Measurements from ENCODE around the gene ZMAT3.

The ZMAT3 gene

DNA sequence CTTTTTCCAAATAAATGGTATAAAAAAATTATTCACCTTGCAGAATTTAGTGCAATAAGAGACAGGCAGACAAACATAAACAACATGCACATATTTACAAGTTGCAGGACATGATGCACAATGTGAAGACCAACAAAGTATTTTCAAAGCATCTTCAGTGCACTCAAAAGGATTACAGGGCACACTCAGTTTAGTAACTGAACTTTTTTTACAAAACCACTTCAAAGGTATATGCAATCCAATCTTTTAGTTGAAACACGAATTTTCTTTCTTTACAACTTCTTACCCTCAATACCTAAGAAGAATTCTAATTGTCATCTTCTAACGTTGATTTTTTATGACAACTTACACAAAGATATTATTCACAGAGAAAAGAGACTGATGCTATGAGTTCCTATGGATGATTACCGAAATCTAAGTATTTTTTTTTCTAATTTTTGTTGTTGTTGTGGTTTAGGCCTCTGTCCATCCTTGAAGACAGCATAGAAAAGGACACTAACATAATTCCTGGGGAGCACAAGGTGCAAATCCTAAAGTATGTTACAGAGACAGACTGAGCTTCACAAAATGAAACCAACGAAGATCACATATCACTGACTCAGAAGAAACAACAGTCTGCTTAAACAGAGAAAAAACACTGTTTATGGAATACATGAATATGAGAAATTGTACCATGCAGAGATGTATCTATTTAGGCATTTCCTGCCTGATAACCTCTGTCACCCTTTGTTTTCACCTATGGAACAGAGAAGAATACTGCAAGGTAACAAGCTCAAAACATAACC, 50.3 kb downstream of the ZMAT3 start:
- DNase-seq (ENCODE audit: low spot score): no peak

- DNase-seq (ENCODE audit: low spot score): no peak
These were observed 51.5 kb downstream of the ZMAT3 start for GRCh38 chr3:179020112-179020511.

GRCh38 chr3:179018808-179019207, 52.8 kb downstream of the ZMAT3 start:
- no peak for DNase-seq (ENCODE audit: low spot score)

DNA sequence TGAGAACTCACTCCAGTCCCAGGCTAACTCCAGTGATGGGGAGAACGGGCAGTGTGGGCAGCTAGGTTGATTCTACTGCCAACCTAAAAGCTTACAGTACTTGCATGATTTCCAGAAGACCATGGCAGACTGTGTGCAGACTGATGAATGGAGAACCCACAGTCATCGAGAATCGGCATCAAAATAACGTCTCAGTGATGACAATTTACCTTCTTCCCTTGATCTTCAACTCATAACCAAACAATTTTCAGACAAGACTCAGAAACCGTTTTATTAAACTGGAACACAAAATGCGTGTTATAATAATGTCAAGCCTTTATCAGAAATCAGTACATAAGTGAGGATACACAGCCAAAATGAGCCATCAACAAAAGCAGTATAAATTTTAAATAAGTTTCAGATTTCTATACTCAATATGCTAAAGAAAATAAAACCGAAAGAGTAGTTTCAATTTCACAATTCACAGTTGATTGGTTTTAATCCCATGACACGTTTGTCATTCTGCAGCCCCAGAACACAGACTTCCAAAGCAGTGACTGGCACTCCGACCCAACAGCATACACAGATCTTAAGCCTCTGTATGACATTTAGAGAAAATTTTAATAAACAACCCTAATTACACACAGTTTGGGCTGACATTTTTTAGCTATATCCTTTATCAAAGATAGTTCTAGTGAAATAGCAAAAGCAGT, 54.5 kb downstream of the ZMAT3 start:
- no peak for DNase-seq (ENCODE audit: low spot score)

- DNase-seq (ENCODE audit: low spot score): peak; percentile 86
These were observed 56.0 kb downstream of the ZMAT3 start for GRCh38 chr3:179015551-179016020.

GRCh38 chr3:179005706-179006105, 65.9 kb downstream of the ZMAT3 start:
- no peak for DNase-seq (ENCODE audit: low spot score)

GRCh38 chr3:179005213-179005612, 66.4 kb downstream of the ZMAT3 start:
- DNase-seq (ENCODE audit: low spot score): no peak

DNA sequence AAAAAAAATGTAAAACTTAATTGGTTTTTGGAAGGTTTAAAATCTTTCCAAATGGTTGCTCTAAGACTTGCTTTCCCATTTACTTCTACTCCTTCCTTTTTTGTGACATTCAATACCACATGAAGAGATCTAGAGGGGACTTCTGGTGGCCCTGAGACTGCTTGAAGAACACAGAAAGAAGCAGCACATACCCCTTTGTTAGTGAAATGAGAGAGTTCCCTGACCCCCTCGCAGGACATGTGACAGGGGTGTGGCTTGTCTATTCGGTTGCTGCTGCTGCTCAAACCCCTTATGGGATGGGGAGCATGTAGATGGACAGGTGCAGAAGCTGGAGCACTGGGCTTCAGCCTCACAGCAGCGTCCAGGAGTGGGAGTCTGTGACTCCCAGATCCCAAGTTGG, 71.0 kb downstream of the ZMAT3 start:
- no peak for DNase-seq (ENCODE audit: low spot score)

DNA sequence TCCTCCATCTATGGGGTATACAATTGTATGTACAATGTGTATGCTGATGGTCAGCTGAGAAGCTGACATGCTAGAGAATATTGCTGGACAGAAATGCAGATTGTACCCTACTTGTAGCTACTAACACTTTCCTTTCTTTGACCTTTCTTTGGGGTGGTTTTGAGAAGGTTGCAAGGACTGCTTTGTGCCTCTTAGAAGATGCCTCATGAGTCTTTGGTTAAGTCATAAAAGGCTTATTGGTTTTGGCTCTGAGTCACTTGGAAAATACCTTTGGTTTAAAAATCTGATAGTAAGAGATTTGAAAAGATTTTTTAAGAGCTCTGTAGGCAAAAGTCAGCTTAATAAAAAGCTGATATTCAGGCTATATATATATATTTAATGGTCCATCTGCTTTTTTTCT, 71.5 kb downstream of the ZMAT3 start:
- no peak for DNase-seq (ENCODE audit: low spot score)

DNA sequence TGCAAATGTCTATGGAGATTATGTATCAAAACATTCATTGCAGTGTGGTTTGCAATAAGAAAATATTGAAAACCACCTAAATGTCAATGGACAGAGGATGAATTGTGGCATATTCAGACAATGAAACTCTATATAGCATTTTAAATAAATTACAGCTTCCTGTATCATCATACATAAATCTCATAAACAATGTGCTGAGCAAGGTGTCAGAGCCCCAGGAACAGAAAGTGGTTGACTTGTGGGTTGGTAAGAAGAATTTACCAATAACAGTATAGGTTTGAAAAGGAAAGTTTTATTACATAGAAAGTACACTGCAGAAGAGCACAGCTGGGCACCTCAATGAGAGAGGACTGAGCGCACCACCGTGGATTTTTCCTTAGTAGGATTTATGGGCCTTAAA, 75.2 kb downstream of the ZMAT3 start:
- DNase-seq (ENCODE audit: low spot score): no peak

DNA sequence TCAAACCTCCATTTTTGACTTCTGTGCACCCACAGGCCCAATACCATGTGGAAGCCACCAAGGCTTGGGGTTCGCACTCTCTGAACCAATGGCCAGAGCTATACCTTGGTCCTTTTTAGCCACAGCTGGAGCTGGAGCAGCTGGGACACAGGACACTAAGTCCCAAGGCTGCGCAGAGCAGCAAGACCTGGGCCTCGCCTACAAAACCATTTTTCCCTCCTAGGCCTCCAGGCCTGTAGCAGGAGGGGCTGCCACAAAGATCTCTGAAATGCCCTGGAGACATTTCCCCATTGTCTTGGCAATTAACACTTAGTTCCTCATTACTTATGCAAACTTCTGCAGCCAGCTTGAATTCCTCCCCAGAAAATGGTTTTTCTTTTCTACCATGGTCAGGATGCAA, 81.3 kb downstream of the ZMAT3 start:
- DNase-seq (ENCODE audit: low spot score): no peak

- DNase-seq (ENCODE audit: low spot score): no peak
These were observed 81.8 kb downstream of the ZMAT3 start for GRCh38 chr3:178989821-178990220.

- DNase-seq (ENCODE audit: low spot score): no peak
These were observed 83.9 kb downstream of the ZMAT3 start for GRCh38 chr3:178987745-178988144.

GRCh38 chr3:178986456-178986855, 85.2 kb downstream of the ZMAT3 start:
- DNase-seq (ENCODE audit: low spot score): no peak

DNA sequence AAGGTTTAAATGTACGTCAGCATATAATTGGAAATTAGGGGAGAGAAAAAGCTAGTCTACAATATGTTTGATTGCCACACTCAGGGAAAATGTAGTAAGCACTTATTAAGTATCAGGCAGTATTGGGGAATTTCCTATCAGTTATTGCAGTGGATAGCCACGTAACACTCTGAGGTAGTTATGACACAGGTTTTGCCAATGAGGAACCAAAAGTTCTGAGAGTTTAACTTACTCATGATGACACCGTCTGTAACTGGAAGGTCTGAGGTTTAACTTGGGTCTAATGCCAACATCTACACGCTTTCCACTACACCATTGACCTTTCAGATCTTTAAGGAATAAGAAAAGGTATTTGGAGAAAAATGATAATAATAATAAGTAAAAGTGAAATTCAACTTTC, 89.5 kb downstream of the ZMAT3 start:
- peak; percentile 47 for DNase-seq (ENCODE audit: low spot score)

DNA sequence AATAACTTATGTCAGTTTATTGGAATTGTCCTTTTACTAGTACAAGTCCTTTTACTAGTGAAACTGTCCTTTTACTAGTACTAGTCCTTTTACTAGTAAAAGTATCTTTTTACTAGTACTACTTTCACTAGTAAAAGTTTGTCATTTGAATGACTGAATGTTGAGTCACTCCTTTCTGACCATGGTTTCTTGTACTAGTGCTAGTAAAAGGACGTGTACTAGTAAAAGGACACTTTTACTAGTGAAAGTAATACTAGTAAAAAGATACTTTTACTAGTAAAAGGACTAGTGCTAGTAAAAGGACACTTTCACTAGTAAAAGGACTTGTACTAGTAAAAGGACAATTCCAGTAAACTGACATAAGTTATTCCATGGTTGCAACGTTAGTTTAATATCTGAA, 96.3 kb downstream of the ZMAT3 start:
- no peak for DNase-seq (ENCODE audit: low spot score)

GRCh38 chr3:178971614-178972013, 100.0 kb downstream of the ZMAT3 start:
- DNase-seq (ENCODE audit: low spot score): peak; percentile 10

GRCh38 chr3:178969004-178969700, 102.5 kb downstream of the ZMAT3 start:
- no peak for DNase-seq (ENCODE audit: low spot score)
